GM19193 (cell line): ENCODE data around the gene TMCC1.

Experiments
- POLR2A ChIP-seq: IDR thresholded peaks from 4 replicates; pipeline ENCODE4 v1.6.1; 2011; ENCODE audit not compliant: insufficient read depth, insufficient read length; ENCODE audit errors: extremely low read depth

Gene TMCC1

DNA sequence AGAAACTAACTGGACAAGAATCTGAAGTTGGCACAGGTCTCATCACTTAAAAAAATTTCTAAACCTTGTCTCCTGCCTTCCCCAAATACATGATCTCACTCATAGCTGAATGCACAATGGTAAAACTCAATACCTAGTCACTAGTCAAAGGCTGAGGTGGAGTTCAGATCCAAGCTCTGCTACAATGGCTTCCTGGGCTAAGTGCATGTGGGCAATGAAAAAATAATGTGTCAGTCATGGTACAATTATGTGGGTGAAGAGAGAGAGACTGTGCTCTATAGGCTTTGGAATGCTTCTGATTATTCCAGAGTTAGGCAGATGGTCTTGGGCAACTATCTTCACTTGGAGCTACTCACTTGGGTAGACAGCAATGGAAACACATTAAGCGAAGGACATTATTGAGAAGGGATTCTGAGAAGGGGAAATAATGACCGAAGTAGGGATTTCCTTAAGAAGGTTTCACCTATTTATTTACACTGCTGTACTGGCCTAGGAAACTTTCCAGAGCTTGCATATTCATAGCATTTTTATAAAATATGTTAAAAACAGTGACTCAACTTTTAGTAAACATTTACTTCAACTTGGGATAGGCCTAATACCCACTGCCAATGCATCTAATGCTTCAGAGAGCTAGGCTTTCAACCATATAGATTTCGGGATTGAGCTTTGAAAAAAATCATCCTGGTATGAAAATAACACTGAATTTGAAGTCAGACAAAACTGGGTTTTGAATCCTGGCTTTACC, 228.3 kb downstream of the TMCC1 start:
- TF ChIP-seq POLR2A: no peak

DNA sequence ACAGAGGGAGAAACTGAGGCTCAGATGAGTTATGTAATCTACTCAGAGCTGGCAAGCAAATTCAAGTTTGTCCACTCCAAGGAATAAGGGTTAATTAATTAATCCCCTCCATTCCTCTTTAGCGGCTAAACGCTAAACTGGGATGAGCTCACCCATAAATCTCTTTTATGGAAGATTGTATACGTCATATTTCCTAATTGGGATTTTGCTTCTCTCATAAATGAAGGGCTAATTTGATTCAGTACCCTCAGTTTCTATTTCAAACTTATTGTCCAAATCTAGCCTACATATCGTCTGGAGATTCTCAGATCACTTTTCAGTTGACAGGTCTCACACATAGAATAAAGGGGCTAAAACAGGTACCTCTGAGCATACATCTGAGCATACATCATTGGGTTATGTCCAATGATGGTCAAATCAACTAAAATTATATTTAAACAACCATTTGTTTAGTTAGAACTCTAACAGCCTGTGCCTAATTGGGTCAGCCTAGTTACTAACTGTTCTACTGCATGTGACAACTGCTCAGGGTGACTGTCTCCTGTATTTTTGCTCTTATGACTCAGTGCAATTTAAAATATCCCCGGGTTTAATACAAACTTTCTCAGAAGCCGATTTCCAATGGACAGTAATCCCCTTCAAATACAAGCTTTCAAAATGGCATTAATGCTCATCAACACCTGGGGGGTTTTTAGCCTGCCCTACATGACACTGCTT, 229.4 kb downstream of the TMCC1 start:
- no peak for TF ChIP-seq POLR2A

DNA sequence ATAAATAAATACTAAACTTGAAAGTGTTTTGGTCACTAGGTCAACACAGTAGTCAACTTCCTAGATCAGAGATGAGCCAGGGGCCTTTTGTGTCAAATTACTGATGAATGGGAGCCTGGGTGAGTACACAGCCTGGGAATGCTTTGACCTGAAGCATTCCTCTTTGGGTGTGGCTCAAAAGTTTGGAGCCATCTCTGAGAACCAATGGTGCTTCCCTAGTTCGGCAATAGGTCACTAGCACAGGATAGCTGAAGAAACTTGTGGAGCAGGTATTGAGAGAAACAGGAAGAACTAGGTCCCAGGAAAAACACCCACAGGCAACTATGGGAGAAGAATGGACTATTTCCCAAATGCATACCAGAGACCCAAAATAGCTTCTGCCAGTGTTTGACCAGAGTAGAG, 230.5 kb downstream of the TMCC1 start:
- TF ChIP-seq POLR2A: no peak

DNA sequence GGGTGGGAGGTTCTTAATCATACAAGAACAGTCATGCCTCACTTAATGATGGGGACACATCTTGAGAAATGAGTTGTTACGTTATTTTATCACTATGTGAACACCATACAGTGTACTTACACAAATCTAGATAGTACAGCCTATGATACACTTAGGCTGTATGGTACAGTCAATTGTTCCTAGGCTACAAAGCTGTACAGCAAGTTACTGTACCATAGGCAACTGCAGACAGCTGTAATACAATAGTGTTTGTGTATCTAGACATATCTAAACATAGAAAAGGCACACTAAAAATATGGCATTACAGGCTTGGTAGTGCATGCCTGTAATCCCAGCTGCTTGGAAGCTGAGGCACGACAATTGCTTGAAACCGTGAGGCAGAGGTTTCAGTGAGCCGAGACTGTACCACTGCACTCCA, 231.3 kb downstream of the TMCC1 start:
- no peak for TF ChIP-seq POLR2A

DNA sequence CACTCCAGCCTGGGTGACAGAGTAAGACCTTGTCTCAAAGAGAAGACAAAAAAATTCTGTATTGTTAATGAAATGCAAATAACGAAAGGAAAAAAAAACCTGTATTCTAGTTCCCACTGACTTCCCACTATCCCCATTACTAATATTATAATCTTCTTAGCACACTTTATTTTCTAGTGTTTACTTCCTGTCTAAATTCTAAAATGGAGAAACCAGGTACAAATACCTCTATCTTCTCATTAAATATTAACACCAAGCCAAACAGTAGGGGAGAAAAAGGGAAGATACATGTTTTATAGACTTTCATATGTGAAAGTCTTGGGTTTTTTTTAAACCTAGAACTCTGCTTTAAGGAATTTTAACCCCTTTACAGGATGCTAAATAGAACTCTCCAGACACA, 231.7 kb downstream of the TMCC1 start:
- no peak for TF ChIP-seq POLR2A

DNA sequence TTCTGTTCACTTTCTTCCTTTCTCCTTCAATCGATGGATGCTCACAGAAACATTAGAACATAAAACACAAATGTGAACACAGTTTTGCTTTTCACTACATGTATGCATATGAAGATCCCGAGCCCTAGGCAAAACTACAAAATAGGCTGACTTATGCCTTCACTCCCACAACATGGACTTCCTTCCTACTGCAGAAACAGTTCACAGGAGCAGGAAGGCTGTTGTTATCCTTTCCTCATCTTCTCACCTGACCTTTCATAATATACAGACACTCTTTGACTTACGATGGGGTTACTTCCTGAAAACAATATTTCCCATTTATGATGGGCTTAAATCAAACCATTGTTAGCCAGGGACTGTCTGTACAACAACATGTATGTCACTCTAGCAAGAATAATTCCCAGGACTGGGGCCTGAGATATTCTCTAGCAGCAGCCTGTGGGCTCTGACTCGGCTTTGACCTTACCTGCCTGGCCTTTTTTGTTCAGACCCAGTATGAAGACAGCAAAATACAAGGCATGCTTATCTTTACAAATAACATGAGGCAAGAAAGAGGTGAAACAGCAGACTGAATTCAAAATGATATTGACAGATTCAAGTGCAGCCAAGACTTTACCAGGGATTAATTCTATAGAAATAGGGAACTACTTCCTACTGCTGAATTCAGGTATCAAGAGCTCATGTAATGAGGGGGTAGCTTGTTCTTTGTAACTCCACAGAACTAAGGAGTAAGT, 235.2 kb downstream of the TMCC1 start:
- no peak for TF ChIP-seq POLR2A

DNA sequence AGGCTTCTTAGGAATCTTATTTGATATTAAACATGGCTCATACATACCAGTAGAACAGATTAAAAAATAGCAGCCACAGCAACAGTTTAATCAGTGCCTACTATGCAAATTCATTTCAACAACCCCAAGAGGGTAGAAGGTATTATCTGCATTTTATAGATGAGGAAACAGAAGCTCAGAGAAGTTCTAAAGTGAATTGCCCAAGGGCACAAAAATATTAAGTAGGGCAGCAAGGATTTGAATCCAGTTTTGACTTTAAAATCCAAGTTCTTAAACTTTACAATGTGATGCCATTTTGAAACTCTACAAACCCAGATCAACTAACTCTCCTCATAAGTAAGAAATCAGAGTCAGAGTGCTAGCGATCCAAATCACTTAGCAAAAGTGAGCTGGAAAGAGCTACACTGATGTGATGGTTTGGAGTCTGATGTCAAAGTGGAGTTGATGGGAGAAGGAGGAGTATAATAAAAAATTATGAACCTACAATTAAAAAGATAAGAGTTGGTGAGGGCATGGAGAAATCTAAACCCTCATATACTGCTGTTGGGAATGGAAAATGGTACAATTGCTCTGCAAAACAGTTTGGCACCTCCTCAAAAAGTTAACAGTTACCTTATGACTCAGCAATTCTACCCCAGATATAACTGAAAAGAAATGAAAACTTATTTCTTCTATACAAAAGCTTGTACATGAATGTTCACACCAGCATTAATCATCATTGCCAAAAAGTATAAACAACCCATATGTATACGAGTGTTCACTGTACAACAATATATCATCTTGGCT, 236.1 kb downstream of the TMCC1 start:
- TF ChIP-seq POLR2A: no peak

DNA sequence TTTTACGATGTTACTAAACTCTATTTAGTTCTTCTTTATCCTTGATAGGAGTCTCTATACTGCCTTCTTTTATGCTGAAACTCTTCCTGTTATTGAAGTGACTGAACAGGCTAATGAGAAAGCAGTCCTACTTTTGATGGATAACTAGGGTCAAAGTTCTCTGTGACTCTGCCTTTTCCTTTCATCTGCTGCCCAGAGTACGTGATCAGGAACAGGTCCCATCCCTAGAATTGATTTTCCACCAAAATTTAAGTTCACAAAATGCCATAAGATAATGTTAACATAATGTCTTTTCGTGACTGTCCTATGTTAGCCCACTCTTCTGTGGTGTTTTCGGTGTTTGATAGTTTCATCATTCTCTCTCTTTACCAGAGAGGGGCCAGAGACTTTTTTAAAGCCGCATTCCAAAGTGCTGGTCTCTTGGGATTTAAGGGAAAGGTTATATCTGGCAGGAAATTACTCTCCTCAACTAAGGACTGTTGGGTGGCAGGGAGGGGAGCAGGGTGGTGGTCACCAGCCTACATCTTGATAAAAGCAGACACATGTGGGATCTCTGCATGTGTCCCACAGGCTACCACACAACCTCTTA, 236.8 kb downstream of the TMCC1 start:
- no peak for TF ChIP-seq POLR2A

DNA sequence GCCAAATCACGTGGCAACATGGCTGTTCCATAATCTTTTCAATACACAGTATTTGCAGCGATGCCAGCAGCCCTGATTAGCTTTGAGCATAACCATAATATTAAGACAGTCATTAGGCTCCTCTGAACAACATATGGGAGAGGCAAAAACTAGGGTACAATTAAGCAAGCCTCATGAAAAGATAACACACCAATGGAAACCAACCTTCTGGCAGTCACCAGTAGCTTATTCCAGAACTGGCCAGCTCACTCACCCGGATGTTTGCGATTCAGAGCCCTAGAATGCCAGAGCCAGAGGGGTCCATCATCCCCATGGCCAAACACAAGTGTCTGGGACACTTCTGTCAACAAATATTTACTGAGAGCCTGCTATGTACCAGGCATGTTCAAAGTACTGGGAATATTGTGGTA, 238.2 kb downstream of the TMCC1 start:
- TF ChIP-seq POLR2A: no peak

DNA sequence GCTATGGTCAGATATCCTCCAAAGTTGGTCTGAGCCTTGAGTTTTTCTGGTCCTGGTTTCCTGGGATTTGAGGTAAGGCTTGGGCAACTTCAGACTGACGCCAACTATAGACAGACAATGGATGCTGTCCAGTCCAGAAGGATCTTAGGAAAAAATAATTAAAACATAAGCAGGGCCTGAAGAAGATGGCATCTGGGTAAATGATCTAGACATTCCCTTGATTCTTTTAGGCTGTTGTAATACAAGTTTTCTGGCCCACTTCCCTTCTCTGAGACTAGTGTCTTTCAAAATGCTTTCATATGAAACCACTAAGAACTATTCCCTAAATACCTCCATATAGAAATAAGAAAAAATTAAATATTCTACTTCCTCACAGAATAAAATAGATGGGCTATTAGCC, 239.4 kb downstream of the TMCC1 start:
- no peak for TF ChIP-seq POLR2A

DNA sequence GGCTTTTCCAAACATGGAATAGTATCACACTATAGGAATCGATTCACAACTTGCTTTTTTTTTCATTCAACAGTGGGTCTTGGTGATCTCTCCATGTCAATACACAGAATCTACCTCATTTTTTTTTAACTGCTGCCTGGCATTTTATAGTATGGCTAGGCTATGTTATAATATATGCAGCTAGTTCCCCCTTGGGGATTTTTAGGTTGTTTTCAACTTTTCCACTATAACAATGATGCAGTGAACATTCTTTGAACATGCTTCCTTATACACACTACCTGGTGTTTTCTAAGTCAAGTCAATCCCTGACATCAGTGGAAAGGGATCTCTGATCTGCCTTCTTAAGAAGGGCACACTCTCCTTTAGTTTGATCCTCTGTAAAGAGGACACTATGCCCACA, 240.5 kb downstream of the TMCC1 start:
- TF ChIP-seq POLR2A: no peak

DNA sequence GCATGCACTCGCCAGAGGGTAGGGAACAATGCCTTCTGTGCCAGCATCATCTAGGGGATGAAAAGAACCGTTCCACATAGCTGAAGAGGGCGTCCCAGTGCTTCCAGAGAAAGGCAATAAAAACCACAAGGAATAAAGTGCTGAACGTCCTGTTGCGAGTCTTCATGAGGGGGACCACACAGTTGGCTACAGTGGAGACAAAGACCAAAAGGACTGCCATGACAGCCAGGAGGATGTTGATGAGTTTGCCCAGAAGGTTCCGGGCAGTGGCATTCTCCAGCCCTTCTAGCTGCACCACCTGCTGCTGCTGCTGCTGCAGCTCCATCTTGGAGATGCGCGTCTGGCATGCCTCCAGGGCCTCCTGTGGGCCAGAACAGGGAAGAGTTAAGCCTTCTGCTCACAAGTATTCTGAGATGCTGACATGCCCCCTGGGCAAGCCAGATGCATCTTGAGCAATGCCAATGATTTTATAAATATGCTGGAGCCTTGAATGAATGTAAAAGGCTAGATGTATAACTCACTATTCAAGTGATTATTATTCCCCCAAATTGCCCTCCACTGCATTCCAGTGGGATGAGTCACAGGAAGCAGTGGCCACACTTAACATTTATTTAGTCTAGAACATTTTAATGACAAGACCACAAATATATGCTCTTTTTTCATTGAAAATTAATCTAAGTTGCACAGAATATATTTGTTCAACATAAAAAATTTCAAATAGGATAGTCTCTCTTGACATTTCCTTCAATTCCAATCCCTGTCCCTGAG, 241.9 kb downstream of the TMCC1 start:
- TF ChIP-seq POLR2A: no peak

DNA sequence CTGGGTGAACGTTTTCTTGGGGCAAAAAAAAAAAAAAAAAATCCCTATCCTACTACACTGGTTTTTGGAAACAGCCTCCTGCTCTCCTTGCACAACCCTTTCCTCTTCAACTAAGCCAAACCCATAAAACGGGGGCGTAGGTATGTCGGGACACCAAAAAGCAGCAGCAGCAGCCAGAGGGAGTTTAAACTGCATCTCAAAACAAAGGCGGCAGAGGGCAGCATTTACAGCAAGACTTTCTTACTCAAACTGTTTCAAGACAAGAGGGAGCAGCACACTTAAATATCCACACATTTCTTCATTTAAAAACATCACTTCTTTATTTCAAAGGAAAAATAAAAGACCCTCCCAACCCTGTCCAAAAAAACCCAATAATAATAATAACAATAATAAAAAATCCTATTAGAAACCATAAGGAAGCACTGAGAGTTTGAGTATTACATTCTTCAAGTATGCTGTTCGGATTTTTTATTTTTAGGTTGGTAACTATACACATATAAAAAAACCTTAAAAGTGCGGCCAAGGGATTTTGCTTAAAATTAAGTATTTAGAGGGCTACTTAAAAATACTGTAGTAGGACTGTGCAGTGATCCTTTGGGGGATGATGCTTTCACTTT, 243.1 kb downstream of the TMCC1 start:
- TF ChIP-seq POLR2A: no peak

DNA sequence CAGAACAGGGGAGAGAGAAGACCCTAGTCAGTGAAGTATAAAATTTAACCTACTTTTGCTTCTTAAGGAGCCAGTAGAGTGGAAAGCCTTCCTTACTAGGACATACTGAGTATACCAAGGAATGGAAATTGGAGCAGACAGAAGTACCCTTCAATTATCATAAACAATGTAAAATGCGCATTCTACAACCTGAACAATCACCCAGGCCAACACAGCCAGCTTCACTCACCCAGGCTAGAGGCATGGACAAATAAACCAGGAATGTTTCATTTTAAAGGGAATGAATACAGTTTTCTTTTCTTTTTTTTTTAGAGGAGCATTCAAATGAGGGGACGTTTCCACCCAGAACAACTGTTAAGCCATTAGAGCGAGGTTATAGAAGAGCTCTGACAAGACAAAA, 245.1 kb downstream of the TMCC1 start:
- no peak for TF ChIP-seq POLR2A

DNA sequence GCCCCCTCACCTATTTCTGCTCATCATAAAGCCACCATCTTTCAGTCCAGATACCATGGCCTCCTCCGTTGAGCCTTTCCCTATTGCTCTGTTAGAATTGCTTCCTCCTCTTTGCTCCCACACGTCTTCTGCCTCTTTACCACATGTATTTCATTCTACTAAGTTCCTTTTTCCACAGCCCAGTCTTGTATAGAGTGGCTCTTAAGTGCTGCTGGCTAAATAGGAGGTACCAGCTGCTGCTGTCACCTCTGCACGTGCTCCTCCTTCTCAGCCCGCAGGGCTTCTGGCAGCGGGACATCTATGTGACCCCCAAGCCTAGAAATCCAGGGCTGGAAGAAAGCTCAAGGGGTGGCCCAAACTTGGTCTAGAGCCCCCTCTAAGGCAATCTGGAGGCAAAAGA, 248.2 kb downstream of the TMCC1 start:
- TF ChIP-seq POLR2A: no peak
